NCI-H1930 (cell line): ENCODE data around the gene FAM8A1.
"Not testable (repeated sequence)": the region's sequence is repeated elsewhere in the genome, so short reads cannot be mapped to it uniquely, and the experiment has no call there.

Source experiments
- DNase-seq, 2 experiments: peaks; one replicate each; lab custom pipeline; 2025; lab: John Stamatoyannopoulos, UW

FAM8A1 gene, protein sequence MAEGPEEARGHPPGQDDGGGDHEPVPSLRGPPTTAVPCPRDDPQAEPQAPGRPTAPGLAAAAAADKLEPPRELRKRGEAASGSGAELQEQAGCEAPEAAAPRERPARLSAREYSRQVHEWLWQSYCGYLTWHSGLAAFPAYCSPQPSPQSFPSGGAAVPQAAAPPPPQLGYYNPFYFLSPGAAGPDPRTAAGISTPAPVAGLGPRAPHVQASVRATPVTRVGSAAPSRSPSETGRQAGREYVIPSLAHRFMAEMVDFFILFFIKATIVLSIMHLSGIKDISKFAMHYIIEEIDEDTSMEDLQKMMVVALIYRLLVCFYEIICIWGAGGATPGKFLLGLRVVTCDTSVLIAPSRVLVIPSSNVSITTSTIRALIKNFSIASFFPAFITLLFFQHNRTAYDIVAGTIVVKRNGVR

GRCh38 chr6:17599877-17600526 is at the start of gene FAM8A1:
TSS of gene FAM8A1 (plus strand) at chr6:17600302. CDS start at chr6:17600410, 108 bp downstream.
- peak; percentile 83 to 92 for DNase-seq

DNA sequence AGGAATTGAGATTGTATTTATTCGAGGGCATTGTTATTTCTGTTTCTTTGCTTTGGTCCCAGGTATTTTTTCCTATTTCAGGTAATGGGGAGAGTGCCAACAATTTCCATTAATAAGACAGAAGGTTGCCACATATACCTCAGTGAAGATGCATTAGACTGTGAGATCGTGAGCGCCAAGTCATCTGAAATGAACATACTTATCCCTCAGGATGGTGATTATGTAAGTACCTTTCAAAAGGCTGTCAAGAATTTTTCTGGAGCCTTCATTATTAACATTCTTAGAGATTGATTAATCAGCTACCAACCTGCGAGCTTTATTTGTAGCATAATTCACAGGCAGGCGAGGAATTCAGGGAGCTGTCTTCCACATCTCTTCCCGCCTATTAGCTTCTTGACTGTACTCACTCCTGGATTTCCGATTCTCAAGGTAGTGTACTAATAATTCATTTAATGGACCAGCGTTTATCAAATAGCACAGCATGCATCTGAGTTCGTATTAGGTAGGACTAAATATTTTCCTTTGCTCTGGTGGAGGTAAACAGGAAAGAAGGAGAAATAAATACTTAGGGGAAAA is 48.6 kb upstream of the FAM8A1 start:
- no peak for DNase-seq

DNA sequence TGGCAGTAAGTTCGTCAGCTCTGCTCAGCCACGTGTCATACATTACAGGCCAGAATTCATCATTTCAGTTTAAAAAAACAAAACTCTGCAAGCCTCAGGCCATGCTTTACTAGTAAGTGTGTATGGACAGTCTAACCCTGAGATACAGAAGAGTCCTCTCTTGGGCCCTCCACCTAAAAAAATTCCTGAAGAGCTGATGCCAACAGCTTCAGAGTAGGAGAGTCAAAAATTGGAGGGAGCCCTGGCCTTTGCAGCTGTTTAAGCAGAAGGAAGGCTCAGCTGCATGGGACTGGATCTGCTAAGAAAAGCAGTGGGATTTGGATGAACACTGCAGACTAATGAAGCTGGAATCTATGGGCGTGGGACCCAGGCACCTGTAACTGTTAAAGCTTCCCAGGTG is 47.2 kb upstream of the FAM8A1 start:
- DNase-seq = no peak

GRCh38 chr6:17556014-17556413 is 44.1 kb upstream of the FAM8A1 start:
- no peak for DNase-seq

DNA sequence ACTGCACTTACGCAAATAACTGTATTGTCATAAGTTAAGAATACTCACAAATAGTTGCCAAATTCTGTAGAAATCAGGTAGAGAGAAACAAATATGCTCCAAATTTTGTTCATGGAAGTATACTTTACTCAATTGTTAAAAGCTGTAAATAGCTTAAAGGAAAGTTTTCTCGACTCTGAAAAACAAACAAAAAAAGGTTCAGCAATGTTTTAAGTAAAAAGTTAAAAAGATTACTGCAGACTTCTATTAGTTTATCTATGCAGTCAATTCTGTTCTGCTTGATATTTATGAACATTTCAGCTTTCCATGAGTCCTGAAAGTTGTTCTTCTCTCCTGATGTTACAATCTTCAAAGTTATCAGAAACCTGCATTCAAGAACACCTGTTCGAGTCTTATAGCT is 37.5 kb upstream of the FAM8A1 start:
- DNase-seq = no peak

GRCh38 chr6:17565399-17565798 is 34.7 kb upstream of the FAM8A1 start:
- DNase-seq = no peak

- no peak for DNase-seq
These were observed 25.1 kb upstream of the FAM8A1 start for GRCh38 chr6:17574866-17575560.

GRCh38 chr6:17577059-17577458 is 23.0 kb upstream of the FAM8A1 start:
- DNase-seq = no peak

GRCh38 chr6:17580518-17581048 is 19.5 kb upstream of the FAM8A1 start:
- DNase-seq = no peak

- not testable (repeated sequence) for DNase-seq
These were observed 18.8 kb upstream of the FAM8A1 start for GRCh38 chr6:17581282-17581681.

GRCh38 chr6:17583811-17584210 is 16.3 kb upstream of the FAM8A1 start:
- DNase-seq = no peak

DNA sequence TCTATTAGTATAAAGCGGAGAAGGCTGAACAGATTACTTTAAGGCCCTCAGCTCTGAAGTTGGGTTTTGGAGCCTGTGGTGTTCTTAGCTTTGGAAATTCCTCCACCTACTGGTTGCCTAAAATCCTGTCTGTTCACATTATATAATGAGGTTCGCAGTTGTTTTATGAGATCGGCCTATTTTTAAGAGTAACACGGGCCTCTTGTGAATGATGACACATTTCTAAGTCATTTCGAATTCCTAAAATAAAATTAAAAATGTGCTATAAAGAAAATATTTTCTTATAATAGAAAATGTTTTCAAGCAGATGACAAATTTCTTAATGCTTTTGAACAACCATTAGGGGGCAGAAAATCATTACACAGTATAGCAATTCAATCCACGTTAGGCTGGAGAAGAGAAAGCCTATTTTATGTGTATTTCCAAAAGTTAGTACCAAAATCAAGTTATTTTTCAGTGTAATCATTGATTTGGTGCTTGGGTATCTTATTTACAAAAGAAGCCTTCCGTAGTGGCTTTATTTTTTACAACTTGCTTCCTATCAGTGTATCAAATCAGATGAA is 15.8 kb upstream of the FAM8A1 start:
- peak in 1 of 2 experiments; percentile 53 for DNase-seq

DNA sequence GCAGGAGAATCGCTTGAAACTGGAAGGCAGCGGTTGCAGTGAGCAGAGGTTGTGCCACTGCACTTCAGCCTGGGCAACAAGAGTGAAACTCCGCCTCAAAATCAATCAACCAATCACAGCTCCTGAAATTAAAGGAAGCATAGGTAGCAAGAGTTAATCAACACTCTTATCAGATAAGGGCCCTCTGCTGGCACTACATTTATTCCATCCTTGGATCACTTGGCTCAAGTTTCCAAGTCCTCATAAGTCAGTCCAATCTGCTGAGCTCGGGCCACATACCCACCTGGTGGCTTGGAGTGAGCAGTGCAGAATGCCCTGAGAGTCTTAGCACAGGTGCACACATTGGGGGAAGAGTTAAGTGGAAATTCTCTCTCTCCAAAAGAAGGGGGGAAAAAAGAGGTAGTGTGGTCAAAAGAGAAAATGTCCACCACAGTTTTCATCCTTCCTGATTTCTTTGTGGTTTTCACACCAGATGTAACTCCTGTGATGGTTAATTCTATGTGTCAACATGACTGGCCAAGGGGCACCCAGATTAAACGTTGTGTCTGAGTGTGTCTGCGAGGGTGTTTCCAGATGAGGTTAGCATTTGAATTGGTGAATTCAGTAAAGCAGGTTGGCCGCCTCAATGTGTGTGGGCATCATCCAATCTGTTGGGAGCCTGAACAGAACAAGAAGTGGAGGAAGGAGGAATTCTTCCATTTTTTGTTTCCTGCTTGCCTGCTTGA is 14.2 kb upstream of the FAM8A1 start:
- no peak for DNase-seq

- DNase-seq = not testable (repeated sequence)
These were observed 13.5 kb upstream of the FAM8A1 start for GRCh38 chr6:17586623-17587022.

GRCh38 chr6:17588011-17588410 is 12.1 kb upstream of the FAM8A1 start:
- no peak for DNase-seq

DNA sequence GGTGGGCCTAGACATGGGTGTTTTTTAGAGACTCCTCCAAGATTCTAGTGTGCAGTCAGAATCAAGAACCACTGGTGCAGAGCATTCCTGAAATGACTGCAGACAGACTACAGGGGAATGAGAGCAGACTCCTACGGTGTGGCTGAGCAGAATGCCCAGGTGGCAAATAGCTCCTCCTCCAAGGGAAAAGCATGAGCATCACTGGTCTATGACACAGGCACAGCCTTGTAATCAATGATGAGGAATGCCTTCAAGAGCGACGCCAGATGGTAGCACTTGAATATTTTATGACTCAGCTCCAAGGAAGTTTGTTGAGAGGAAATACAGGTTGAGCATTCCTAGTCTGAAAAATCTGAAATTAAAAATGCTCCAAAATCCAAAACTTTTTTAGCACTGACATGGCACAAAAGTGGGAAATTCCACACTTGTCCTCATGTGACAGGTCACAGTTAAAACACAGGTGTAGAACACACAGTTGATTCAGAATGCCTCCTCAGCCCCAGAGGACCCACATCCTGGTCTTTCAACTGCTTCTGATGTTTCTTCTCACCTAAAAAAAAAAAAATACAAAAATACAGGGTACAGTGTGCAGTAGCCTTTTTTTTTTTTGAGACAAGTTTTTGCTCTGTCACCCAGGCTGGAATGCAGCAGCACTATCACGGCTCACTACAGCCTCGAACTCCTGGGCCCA is 10.6 kb upstream of the FAM8A1 start:
- DNase-seq = no peak

DNA sequence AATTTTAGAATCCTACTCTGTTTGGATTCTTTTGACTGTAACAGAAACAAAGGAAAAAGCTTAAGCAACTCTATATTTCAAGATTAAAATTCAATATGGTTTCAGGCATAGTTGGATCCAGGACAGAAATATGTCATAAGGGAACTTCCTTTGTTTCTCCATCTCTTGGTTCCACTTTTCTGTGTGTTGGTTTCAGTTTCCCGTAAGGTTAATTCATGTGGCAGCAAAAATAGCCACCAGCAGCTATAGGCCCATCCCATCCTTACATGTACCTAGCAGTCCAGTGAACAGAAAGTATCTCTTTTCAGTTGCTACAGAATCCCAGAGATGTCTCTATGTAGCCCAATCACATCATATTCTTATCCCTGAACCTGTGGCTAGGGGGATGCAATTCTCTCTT is 8.8 kb upstream of the FAM8A1 start:
- no peak for DNase-seq

- DNase-seq = no peak
These were observed 6.9 kb upstream of the FAM8A1 start for GRCh38 chr6:17593246-17593645.

GRCh38 chr6:17596085-17596484 is 4.0 kb upstream of the FAM8A1 start:
- DNase-seq = no peak

DNA sequence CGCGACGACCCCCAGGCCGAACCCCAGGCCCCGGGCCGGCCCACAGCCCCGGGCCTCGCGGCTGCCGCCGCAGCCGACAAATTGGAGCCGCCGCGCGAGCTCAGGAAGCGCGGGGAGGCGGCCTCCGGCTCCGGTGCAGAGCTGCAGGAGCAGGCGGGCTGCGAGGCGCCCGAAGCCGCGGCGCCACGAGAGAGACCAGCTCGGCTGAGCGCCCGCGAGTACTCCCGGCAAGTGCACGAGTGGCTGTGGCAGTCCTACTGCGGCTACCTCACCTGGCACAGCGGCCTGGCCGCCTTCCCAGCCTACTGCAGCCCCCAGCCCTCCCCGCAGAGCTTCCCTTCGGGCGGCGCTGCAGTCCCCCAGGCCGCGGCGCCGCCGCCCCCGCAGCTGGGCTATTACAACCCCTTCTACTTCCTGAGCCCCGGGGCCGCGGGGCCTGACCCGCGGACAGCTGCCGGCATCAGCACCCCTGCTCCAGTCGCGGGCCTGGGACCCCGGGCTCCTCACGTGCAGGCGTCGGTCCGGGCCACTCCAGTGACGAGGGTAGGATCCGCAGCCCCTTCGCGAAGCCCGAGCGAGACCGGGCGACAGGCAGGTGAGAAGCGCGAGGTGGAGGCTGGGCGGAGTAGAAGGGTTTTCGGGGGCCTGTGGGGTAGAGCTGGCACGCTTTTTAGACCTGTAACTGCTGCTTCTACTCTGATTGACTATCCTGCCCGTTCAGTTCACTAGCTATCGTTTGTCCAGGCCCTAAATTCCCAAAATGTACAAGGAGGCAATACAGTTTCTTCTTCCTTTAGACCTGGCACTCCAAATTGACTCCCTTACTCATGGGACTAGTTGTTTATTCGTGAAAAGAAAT is 654 bp downstream of the FAM8A1 start:
- DNase-seq = peak in 1 of 2 experiments; percentile 28
